GM19193 (cell line): Measurements from ENCODE around the gene HS6ST2.

Experiments
- POLR2A ChIP-seq: IDR thresholded peaks from 4 replicates; pipeline ENCODE4 v1.6.1; 2011; ENCODE audit not compliant: insufficient read depth, insufficient read length; ENCODE audit errors: extremely low read depth

HS6ST2 gene

DNA sequence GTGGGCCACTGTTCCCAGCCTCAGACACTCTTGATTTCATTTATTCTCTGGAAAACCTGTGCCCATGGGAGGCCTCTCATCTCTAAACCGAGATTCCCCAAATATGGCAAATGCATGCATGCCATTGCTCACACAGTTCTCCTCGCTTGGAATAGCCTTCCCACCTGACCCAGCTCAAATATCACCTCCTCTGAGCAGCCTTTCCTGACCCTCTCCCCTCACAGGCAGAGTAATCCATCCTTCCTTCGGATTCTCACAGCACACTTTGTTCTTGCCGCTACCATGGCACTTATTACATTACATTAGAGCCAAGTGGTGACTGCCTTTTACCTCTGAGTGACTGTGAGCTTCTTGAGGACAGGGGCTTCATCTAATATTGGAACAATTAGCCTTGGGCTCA lies 209.5 kb downstream of the HS6ST2 start:
- TF ChIP-seq POLR2A = no peak

DNA sequence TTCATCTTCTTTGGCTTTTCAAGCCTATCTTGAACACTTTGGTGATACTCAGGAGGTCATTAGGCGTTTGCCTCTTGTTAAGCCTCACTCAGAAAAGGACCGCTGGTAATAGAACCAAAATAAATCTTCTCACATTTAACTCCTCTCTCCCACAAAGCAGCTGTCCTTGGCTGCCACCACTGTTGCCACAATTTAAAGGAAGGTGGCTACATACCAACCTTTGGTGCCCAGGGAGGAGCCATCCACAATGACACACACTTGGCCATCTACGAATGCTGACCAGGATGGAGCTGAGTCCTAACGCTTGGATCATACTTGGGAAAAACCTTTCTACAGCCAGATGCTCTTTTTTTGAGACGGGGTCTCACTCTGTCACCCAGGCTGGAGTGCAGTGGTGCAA lies 210.2 kb downstream of the HS6ST2 start:
- TF ChIP-seq POLR2A = no peak

DNA sequence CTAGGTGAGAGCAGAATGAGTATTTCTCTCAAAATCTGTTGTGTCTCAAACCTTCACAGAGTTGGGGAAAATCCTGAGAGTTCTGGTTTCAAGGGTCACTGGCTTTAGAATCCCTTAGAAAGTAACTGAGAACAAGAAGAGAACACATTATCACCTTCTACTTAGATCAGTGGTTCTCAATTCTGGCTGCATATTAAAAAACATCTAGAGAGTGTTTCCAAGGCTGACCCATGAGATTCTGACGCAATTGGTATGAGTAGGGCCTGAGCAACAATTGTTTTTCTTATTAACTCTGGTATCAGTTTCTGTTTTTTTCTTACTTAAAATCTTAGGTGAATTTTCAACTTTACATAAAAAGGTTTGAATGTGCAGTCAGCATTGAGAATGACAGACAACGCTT lies 212.8 kb downstream of the HS6ST2 start:
- no peak for TF ChIP-seq POLR2A

DNA sequence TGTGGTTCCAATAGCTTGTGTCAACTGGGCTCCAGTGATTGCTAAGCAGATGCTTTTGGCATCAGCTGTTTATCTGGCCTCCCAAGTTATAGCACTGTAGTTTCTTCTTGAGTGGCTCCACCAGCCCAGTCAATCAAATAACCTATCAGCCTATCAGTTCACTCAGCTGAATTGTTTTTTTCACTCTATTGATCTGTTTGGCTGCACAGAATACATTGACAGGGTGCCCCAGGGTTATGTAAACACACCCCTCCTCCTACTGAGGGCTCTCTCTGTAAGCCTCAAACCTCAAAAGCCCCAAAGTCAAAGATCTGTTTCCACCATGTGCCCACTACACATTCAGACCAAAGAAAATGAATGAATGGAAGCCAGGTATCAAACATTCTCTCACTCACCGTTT lies 214.0 kb downstream of the HS6ST2 start:
- no peak for TF ChIP-seq POLR2A

- TF ChIP-seq POLR2A = no peak
Observed at GRCh38 chrX:132743086-132743485, 215.3 kb downstream of the HS6ST2 start.

DNA sequence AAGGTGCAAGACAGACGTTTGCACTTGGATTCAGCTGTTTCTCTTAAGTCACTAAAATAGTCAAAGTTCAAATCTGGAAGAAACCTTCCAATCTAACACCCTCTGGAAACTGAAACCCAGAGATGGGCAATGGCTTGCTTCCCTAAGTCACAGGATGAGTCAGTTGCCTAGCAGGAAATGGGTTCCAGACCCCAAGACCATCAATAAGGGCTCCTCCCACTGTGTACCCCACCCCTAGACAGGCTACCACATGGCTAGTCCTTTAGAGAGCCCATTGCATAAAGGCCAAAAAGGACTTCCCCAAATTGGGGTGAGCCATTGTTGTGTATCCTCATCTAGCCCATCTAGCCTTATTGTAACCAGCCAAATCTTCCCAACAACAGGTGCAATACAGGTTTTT lies 216.2 kb downstream of the HS6ST2 start:
- TF ChIP-seq POLR2A = no peak

GRCh38 chrX:132741689-132742088 lies 216.7 kb downstream of the HS6ST2 start:
- no peak for TF ChIP-seq POLR2A

DNA sequence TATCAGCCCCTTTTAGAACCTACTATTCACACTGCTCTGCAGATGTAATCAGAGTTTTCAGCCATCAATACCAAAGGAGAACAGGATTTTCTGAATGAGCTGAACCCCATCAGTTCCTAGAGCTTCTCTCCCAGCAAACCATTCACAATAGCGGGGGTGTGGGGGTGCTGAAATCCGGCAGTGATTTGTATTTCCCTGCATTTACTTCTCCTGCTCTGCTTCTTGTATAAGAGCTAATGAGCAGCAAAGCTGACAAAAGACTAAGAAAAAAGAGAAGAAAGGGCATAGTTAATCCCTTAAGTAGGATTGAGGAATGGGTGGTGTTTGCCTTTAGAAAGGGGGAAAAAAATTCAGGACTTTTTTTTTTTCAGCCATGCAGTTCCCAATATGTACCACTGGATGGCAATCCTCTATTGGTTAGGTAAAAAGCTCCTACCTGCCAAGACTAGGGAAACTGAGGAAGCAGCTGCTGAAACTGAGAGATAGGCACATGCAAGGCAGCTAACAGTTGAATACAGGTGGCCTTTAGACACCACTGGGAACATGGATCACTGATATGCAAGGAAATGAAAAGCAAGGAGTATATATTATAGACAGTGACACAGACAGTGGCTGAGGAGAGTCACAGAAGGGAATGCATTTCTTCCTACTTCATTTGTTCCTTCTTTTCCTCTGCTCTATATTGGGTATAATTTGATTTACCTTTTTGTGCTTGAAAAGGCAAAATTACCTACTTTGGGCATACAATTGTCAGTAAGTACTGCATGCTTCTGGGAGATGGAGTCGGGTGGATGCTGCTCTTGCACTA lies 217.9 kb downstream of the HS6ST2 start:
- no peak for TF ChIP-seq POLR2A

DNA sequence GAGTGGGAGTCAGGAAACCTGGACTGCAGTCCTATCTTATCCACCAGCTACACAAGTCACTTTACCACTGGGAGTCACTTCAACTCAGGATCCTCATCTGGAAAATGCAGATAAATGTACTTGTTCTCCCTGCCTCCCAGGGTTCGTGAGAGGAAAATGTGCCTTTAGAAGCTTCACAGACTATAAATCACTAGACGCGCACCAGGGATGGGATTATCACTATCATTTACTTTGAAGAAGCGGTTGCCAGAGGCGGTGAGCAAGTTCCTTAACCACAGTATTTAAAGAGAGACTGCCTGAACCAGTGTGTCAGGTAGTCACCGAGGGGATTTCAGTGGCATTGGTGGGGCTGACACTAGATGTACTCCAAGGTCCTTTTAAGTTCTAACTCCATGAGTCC lies 219.5 kb downstream of the HS6ST2 start:
- TF ChIP-seq POLR2A = no peak

DNA sequence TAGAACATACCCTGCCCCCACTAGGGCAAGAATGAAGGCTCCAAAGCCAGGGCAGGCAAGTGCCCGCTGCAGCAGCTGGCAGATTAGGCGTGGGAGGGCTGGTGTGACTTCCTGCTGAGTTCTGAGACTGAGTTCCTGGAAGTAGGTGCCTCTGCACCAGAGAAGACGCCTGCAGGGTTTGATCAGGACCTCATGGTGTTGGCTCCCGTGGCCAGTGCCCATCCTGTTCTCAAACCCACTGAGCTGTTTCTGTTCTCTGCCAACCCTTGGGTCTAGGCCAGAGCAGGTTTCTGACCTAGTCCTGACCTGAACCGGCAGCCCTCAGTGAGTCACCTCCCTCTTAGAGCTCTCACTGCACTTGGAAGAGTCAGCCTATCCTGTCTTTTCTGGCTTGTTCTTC lies 220.7 kb downstream of the HS6ST2 start:
- TF ChIP-seq POLR2A = no peak

- no peak for TF ChIP-seq POLR2A
Observed at GRCh38 chrX:132732236-132732635, 226.2 kb downstream of the HS6ST2 start.

GRCh38 chrX:132730726-132731125 lies 227.7 kb downstream of the HS6ST2 start:
- no peak for TF ChIP-seq POLR2A

DNA sequence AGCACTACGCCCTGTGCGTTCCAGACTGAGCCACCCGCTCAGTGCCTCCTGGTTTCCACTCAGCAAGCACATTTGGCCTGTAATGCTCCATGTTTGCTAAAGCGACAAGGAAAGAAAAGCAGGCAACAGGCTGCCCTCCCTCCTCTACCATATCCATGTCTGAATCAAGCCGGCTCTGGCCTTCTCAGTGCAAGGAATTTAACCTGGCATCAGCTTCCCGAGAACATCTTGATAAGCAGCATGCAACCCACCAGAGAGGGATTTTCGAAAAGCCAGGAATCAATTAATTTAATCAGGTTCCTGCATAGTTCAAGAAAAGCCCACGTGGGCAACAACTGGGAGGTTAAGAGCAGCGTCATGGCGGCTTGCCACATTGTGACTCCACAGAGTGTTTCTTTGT lies 228.2 kb downstream of the HS6ST2 start:
- TF ChIP-seq POLR2A = no peak

- no peak for TF ChIP-seq POLR2A
Observed at GRCh38 chrX:132728296-132728695, 230.1 kb downstream of the HS6ST2 start.

DNA sequence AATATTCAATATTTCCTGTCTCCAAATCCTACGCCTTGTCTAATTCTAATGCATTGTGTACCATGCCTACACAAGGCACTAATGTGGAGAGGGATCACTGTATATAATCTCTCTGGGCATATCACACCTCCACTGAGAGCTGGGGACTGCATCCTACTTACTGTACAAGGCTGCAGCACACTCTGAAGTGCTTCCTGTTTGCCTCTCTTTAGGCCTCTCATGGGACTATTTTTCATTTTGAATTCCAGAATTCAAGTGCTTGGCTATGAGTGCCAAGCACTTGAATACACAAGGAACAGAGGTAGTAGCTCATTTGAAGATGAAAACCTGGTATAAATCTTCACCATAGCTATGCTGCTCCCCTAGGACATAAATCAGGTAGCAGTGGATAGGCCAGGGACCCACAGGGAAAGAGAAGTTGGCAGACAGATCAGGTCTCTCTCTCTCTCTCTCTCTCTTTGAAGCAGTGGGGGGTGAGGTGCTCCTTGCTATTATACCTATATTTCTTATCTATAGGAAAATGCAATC lies 239.9 kb downstream of the HS6ST2 start:
- no peak for TF ChIP-seq POLR2A

DNA sequence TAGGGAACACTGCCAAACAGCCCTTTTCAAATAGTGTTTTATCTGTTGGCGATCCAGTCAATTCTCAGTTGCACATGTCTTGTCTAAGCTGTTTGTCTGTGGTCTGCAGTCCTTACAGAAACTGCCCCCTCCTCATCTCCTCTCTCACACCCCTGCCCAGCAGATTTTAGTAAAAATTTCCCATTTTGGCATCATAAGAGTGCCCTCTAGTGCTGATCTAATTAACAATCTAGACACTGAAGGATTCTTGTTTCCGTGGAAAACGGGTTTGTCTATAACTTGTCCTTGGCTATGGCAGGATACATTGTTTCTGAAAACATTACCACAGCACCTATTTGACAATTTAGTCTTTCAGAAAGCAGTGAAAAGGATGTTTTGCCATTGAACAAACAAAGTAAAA lies 242.4 kb downstream of the HS6ST2 start:
- TF ChIP-seq POLR2A = no peak
